WTC11 (cell line): ENCODE data around the gene TMEM140. TPM values are rescaled to one million over a fixed set of nuclear protein-coding genes. Genes with fewer than 3 reads are reported as not detected.

Experiments used
- ATAC-seq: fragments of 200-7000 bp; cut with Tn5 transposase; 2 replicates; pipeline ENCODE4 v1.10.0; 2021; ENCODE audit warnings: mild to moderate bottlenecking, moderate library complexity
- CTCF ChIA-PET: fragments of 300-600 bp; sonication (Branson Sonifier 250); formaldehyde crosslinking; loops from one replicate; lab custom pipeline; 2021; ENCODE audit warnings: antibody characterized with exemption; lab: Charles Lee
- POLR2A ChIA-PET: fragments of 350-600 bp; sonication (Branson Sonifier 250); formaldehyde crosslinking; loops from one replicate; lab custom pipeline; 2021; ENCODE audit warnings: antibody characterized with exemption; lab: Charles Lee
- DNase-seq: peaks from one replicate; pipeline ENCODE4 v3.0.0; 2021; ENCODE audit warnings: low spot score
- H3K27ac Mint-ChIP-seq: 2 replicates; pipeline ENCODE4 v1.8.0; 2021; ENCODE audit warnings: mixed read lengths
- H3K27me3 Mint-ChIP-seq: 2 replicates; pipeline ENCODE4 v1.8.0; 2021; ENCODE audit warnings: low read depth, mild to moderate bottlenecking, moderate library complexity, mixed read lengths
- H3K36me3 Mint-ChIP-seq: 2 replicates; pipeline ENCODE4 v1.8.0; 2021; ENCODE audit warnings: mixed read lengths
- H3K4me1 Mint-ChIP-seq: 2 replicates; pipeline ENCODE4 v1.8.0; 2022; ENCODE audit warnings: mixed read lengths
- H3K4me3 Mint-ChIP-seq: 2 replicates; pipeline ENCODE4 v1.8.0; 2021; ENCODE audit warnings: mild to moderate bottlenecking, moderate library complexity, mixed read lengths
- H3K9me3 Mint-ChIP-seq: 2 replicates; pipeline ENCODE4 v1.8.0; 2021; ENCODE audit warnings: mixed read lengths
- ATF6 ChIP-seq: sonication (generic); formaldehyde crosslinking; IDR thresholded peaks from 2 replicates; pipeline ENCODE4 v1.8.1; 2023; ENCODE audit warnings: mild to moderate bottlenecking, missing genetic modification reagents
- CBFB ChIP-seq: sonication (generic); formaldehyde crosslinking; IDR thresholded peaks from 2 replicates; pipeline ENCODE4 v1.8.1; 2022; ENCODE audit warnings: mild to moderate bottlenecking, low read depth, missing genetic modification reagents
- EMX1 ChIP-seq: fragments of 250-450 bp; sonication (Bioruptor Pico); IDR thresholded peaks from 2 replicates; pipeline ENCODE4 v1.8.0; 2021; ENCODE audit warnings: mild to moderate bottlenecking
- ERG ChIP-seq: fragments of 250-450 bp; sonication (Bioruptor Pico); IDR thresholded peaks from 2 replicates; pipeline ENCODE4 v1.8.0; 2021; ENCODE audit warnings: mild to moderate bottlenecking
- ESRRA ChIP-seq: sonication (generic); formaldehyde crosslinking; IDR thresholded peaks from 2 replicates; pipeline ENCODE4 v1.8.1; 2022; ENCODE audit warnings: mild to moderate bottlenecking, missing genetic modification reagents, borderline replicate concordance
- ETV6 ChIP-seq: sonication (generic); formaldehyde crosslinking; IDR thresholded peaks from 2 replicates; pipeline ENCODE4 v1.8.1; 2022; ENCODE audit warnings: mild to moderate bottlenecking, missing genetic modification reagents
- FOXK1 ChIP-seq: sonication (generic); formaldehyde crosslinking; IDR thresholded peaks from 2 replicates; pipeline ENCODE4 v1.8.0; 2022; ENCODE audit warnings: mild to moderate bottlenecking, moderate library complexity, missing genetic modification reagents
- GRHL2 ChIP-seq: fragments of 250-450 bp; sonication (Bioruptor Pico); IDR thresholded peaks from 2 replicates; pipeline ENCODE4 v1.8.0; 2022; ENCODE audit warnings: mild to moderate bottlenecking, moderate library complexity; ENCODE audit not compliant: insufficient replicate concordance, severe bottlenecking
- GTF2I ChIP-seq: fragments of 250-450 bp; sonication (Bioruptor Pico); conservative IDR thresholded peaks from 2 replicates; pipeline ENCODE4 v1.4.0; 2021; ENCODE audit warnings: mild to moderate bottlenecking
- JAZF1 ChIP-seq: fragments of 250-450 bp; sonication (Bioruptor Pico); IDR thresholded peaks from 2 replicates; pipeline ENCODE4 v1.9.0; 2021; ENCODE audit warnings: moderate library complexity, mild to moderate bottlenecking, inconsistent platforms
- JUN ChIP-seq: sonication (generic); formaldehyde crosslinking; IDR thresholded peaks from 2 replicates; pipeline ENCODE4 v1.8.0; 2023; ENCODE audit warnings: mild to moderate bottlenecking, missing genetic modification reagents
- NFATC4 ChIP-seq: fragments of 250-450 bp; sonication (Bioruptor Pico); IDR thresholded peaks from 2 replicates; pipeline ENCODE4 v1.9.0; 2021; ENCODE audit warnings: mild to moderate bottlenecking
- OVOL2 ChIP-seq: fragments of 250-450 bp; sonication (Bioruptor Pico); IDR thresholded peaks from 2 replicates; pipeline ENCODE4 v1.9.0; 2021; ENCODE audit warnings: mild to moderate bottlenecking, borderline replicate concordance
- PREB ChIP-seq: sonication (generic); formaldehyde crosslinking; IDR thresholded peaks from 2 replicates; pipeline ENCODE4 v1.8.1; 2022; ENCODE audit warnings: mild to moderate bottlenecking, missing genetic modification reagents, moderate library complexity, borderline replicate concordance
- SMAD3 ChIP-seq: sonication (generic); formaldehyde crosslinking; IDR thresholded peaks from 2 replicates; pipeline ENCODE4 v1.8.0; 2022; ENCODE audit warnings: missing genetic modification reagents, mild to moderate bottlenecking, borderline replicate concordance
- SMAD4 ChIP-seq: sonication (generic); formaldehyde crosslinking; IDR thresholded peaks from 2 replicates; pipeline ENCODE4 v1.8.0; 2022; ENCODE audit warnings: mild to moderate bottlenecking, missing genetic modification reagents
- SOX15 ChIP-seq: fragments of 250-450 bp; sonication (Bioruptor Pico); IDR thresholded peaks from 2 replicates; pipeline ENCODE4 v1.9.0; 2021; ENCODE audit warnings: mild to moderate bottlenecking
- TCF7 ChIP-seq: sonication (generic); formaldehyde crosslinking; IDR thresholded peaks from 2 replicates; pipeline ENCODE4 v1.8.0; 2022; ENCODE audit warnings: mild to moderate bottlenecking, low read depth, missing genetic modification reagents, moderate library complexity
- TEAD1 ChIP-seq: sonication (generic); formaldehyde crosslinking; IDR thresholded peaks from 2 replicates; pipeline ENCODE4 v1.8.0; 2022; ENCODE audit warnings: mild to moderate bottlenecking, missing genetic modification reagents
- TEAD4 ChIP-seq: sonication (generic); formaldehyde crosslinking; IDR thresholded peaks from 2 replicates; pipeline ENCODE4 v1.8.0; 2022; ENCODE audit warnings: mild to moderate bottlenecking, missing genetic modification reagents
- ZBTB21 ChIP-seq: sonication (generic); formaldehyde crosslinking; IDR thresholded peaks from 2 replicates; pipeline ENCODE4 v1.8.1; 2023; ENCODE audit warnings: mild to moderate bottlenecking, missing genetic modification reagents, borderline replicate concordance
- ZNF232 ChIP-seq: sonication (generic); formaldehyde crosslinking; IDR thresholded peaks from 2 replicates; pipeline ENCODE4 v1.8.0; 2022; ENCODE audit warnings: mild to moderate bottlenecking, missing genetic modification reagents
- ZNF423 ChIP-seq: fragments of 250-450 bp; sonication (Bioruptor Pico); IDR thresholded peaks from 2 replicates; pipeline ENCODE4 v2.1.2; 2022; ENCODE audit warnings: mild to moderate bottlenecking, moderate library complexity
- total RNA-seq: library from RNA; stranded (reverse); gene quantifications from 3 replicates; pipeline ENCODE4 v1.2.3, GENCODE V29; 2021
- TF ChIP-seq, protein P1 (sequence below): sonication (generic); formaldehyde crosslinking; IDR thresholded peaks from 2 replicates; pipeline ENCODE4 v1.8.0; 2023; ENCODE audit warnings: missing genetic modification reagents
- TF ChIP-seq, protein P2 (sequence below): fragments of 250-450 bp; sonication (Bioruptor Pico); IDR thresholded peaks from 2 replicates; pipeline ENCODE4 v1.9.0; 2021; ENCODE audit warnings: mild to moderate bottlenecking
- TF ChIP-seq, protein P3 (sequence below): fragments of 250-450 bp; sonication (Bioruptor Pico); IDR thresholded peaks from 2 replicates; pipeline ENCODE4 v2.1.2; 2022; ENCODE audit warnings: mild to moderate bottlenecking, moderate library complexity
- TF ChIP-seq, protein P4 (sequence below): sonication (generic); formaldehyde crosslinking; IDR thresholded peaks from 2 replicates; pipeline ENCODE4 v1.8.0; 2023; ENCODE audit warnings: missing genetic modification reagents, mild to moderate bottlenecking, borderline replicate concordance

TMEM140 gene
- total RNA-seq, 1 experiment from 2014 or later = not detected

DNA sequence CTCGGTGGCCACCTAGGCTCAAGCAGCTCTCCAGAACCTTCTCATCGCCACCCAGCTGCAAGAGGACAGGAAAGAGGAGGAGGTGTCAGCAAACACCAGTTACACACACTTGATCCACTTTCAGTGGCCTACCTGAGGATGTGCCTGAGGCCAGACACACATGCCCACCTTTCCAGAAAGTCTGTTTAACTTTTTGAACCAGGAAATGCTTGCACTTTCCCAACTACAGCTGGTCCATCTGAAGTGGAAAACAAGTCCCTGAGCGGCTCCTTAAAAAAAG, 38.3 kb downstream of the TMEM140 start:
- TF ChIP-seq NFATC4 (CRISPR knock-in tag) (no peak), ZBTB21 (no peak), GTF2I (CRISPR knock-in tag) (no peak), FOXK1 (CRISPR knock-in tag) (no peak), ATF6 (no peak), CBFB (no peak), SMAD3 (no peak), ZNF423 (CRISPR knock-in tag) (no peak), TEAD4 (no peak), SOX15 (CRISPR knock-in tag) (no peak), EMX1 (no peak), TCF7 (CRISPR knock-in tag) (no peak), PREB (CRISPR knock-in tag) (no peak), SMAD4 (CRISPR knock-in tag) (no peak), ERG (CRISPR knock-in tag) (no peak), ZNF232 (CRISPR knock-in tag) (no peak)
- TF ChIP-seq, protein P1, sequence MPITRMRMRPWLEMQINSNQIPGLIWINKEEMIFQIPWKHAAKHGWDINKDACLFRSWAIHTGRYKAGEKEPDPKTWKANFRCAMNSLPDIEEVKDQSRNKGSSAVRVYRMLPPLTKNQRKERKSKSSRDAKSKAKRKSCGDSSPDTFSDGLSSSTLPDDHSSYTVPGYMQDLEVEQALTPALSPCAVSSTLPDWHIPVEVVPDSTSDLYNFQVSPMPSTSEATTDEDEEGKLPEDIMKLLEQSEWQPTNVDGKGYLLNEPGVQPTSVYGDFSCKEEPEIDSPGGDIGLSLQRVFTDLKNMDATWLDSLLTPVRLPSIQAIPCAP (CRISPR knock-in tag) = no peak
- TF ChIP-seq, protein P2, sequence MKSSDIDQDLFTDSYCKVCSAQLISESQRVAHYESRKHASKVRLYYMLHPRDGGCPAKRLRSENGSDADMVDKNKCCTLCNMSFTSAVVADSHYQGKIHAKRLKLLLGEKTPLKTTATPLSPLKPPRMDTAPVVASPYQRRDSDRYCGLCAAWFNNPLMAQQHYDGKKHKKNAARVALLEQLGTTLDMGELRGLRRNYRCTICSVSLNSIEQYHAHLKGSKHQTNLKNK = no peak
- TF ChIP-seq, protein P3, sequence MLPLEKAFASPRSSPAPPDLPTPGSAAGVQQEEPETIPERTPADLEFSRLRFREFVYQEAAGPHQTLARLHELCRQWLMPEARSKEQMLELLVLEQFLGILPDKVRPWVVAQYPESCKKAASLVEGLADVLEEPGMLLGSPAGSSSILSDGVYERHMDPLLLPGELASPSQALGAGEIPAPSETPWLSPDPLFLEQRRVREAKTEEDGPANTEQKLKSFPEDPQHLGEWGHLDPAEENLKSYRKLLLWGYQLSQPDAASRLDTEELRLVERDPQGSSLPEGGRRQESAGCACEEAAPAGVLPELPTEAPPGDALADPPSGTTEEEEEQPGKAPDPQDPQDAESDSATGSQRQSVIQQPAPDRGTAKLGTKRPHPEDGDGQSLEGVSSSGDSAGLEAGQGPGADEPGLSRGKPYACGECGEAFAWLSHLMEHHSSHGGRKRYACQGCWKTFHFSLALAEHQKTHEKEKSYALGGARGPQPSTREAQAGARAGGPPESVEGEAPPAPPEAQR = no peak
- H3K27me3 Mint-ChIP-seq = no peaks in the 10 kb centered on the region
- H3K4me3 Mint-ChIP-seq = no peak overlapping the region
- H3K36me3 Mint-ChIP-seq = peaks cover 51% of the 10 kb centered on the region
- peaks cover 25% of the 10 kb centered on the region for H3K9me3 Mint-ChIP-seq
- no peak for ATAC-seq
- POLR2A ChIA-PET = no interaction called here
- H3K27ac Mint-ChIP-seq = no peak overlapping the region
- CTCF ChIA-PET = no interaction called here
- no peak for DNase-seq
- no peaks in the 10 kb centered on the region for H3K4me1 Mint-ChIP-seq

DNA sequence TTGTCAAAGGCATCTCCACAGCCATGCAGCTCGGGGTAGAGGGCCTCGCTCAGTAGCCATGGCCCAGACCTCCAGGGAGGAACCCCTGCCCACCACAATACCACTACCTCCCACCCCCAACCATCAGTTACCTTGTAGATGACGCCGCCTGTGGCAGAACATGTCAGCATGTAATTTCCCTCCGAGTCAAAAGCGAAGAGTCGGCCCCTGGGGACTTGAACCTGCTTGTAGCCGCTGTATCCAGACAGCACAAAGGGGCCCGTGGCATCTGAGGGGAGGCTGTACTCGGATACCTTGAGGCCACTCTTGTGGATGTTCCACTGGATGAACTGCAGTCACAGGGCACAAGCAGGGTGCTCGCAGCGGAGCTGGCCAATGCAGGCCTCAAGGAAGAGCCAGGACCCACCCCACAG, 39.0 kb downstream of the TMEM140 start:
- TF ChIP-seq ESRRA (CRISPR knock-in tag) = no peak
- no peak for TF ChIP-seq JUN (CRISPR knock-in tag)
- TF ChIP-seq, protein P4, sequence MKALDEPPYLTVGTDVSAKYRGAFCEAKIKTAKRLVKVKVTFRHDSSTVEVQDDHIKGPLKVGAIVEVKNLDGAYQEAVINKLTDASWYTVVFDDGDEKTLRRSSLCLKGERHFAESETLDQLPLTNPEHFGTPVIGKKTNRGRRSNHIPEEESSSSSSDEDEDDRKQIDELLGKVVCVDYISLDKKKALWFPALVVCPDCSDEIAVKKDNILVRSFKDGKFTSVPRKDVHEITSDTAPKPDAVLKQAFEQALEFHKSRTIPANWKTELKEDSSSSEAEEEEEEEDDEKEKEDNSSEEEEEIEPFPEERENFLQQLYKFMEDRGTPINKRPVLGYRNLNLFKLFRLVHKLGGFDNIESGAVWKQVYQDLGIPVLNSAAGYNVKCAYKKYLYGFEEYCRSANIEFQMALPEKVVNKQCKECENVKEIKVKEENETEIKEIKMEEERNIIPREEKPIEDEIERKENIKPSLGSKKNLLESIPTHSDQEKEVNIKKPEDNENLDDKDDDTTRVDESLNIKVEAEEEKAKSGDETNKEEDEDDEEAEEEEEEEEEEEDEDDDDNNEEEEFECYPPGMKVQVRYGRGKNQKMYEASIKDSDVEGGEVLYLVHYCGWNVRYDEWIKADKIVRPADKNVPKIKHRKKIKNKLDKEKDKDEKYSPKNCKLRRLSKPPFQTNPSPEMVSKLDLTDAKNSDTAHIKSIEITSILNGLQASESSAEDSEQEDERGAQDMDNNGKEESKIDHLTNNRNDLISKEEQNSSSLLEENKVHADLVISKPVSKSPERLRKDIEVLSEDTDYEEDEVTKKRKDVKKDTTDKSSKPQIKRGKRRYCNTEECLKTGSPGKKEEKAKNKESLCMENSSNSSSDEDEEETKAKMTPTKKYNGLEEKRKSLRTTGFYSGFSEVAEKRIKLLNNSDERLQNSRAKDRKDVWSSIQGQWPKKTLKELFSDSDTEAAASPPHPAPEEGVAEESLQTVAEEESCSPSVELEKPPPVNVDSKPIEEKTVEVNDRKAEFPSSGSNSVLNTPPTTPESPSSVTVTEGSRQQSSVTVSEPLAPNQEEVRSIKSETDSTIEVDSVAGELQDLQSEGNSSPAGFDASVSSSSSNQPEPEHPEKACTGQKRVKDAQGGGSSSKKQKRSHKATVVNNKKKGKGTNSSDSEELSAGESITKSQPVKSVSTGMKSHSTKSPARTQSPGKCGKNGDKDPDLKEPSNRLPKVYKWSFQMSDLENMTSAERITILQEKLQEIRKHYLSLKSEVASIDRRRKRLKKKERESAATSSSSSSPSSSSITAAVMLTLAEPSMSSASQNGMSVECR (CRISPR knock-in tag) = no peak
- TF ChIP-seq NFATC4 (CRISPR knock-in tag) = no peak
- no peak for TF ChIP-seq JAZF1 (CRISPR knock-in tag)
- TF ChIP-seq ETV6 = no peak
- TF ChIP-seq GRHL2 (CRISPR knock-in tag) = no peak
- TF ChIP-seq TEAD1 (CRISPR knock-in tag) = no peak
- TF ChIP-seq ZNF423 (CRISPR knock-in tag) = no peak
- no peak for TF ChIP-seq OVOL2 (CRISPR knock-in tag)
- TF ChIP-seq, all 79 proteins: peak for 0
- CTCF ChIA-PET = no interaction called here
- Mint-ChIP-seq H3K9me3 (peaks cover 18% of the 10 kb centered on the region), H3K36me3 (peaks cover 48% of the 10 kb centered on the region), H3K4me3 (no peak overlapping the region), H3K4me1 (no peaks in the 10 kb centered on the region), H3K27me3 (no peaks in the 10 kb centered on the region), H3K27ac (no peak overlapping the region)
- POLR2A ChIA-PET = no interaction called here
- DNase-seq = no peak
- ATAC-seq = no peak
